ENCODE data around the gene TGFBR3. TPM values are rescaled to one million over a fixed set of nuclear protein-coding genes. Genes with fewer than 3 reads are reported as not detected.

The TGFBR3 gene
- total and polyA plus RNA-seq, 2 of the 8 experiments (the other 6 are each of a cell fraction or from before 2014, with no cell fraction given) = 2.0 to 6.1 TPM

GRCh38 chr1:91633438-91633837, 252.5 kb downstream of the TGFBR3 start:
- POLR2A ChIA-PET (ENCODE audit: partially characterized antibody) = interaction anchor here (0.9 kb wide), 1 partner anchor 18 kb away, joined by 3 read pairs; no protein-coding TSS in a partner anchor
- H3K18ac ChIP-seq (ENCODE audit: extremely low read depth, low read length) = no peak overlapping the region
- H3K4me2 ChIP-seq (ENCODE audit: insufficient read depth in 1 of 2, low read depth in 2 of 2, low read length in 2 of 2) = no peak overlapping the region
- no peak overlapping the region for H3K56ac ChIP-seq (replicated peaks; ENCODE audit: insufficient read length, low read depth, low read length)
- H3K79me2 ChIP-seq (ENCODE audit: control insufficient read depth in 1 of 2, insufficient read depth in 2 of 2, low read length in 2 of 2) = no peaks in the 10 kb centered on the region
- no peaks in the 10 kb centered on the region for H3K27me3 ChIP-seq (replicated peaks in 1 of 4; ENCODE audit: control insufficient read depth in 3 of 4, extremely low read depth in 1 of 4, insufficient read depth in 3 of 4, low read length in 3 of 4)
- no peak overlapping the region for H4K8ac ChIP-seq (ENCODE audit: extremely low read depth, insufficient read depth, low read length)
- TF ChIP-seq HDAC6 (IDR thresholded peaks at IDR 0.05; ENCODE audit: low read depth, low read length) (no peak), SP4 (IDR thresholded peaks at IDR 0.05; ENCODE audit: low read length) (no peak), SRF (IDR thresholded peaks at IDR 0.05; ENCODE audit: low read depth, low read length) (peak; percentile 91), CHD1 (IDR thresholded peaks at IDR 0.05; ENCODE audit: low read depth, low read length) (no peak)
- H2BK12ac ChIP-seq (ENCODE audit: low read depth, low read length) = no peak overlapping the region
- WGBS, 2 experiments (ENCODE audit: extremely low coverage in 1 of 2, insufficient coverage in 1 of 2, insufficient read length in 1 of 2, insufficient replicate concordance in 2 of 2, low coverage in 1 of 2, low lambda C conversion rate in 2 of 2, missing lambda C conversion rate in 1 of 2) = 84% methylated on average over 3 of the region's 3 CpGs; no CpG with 5 or more reads in 1 of the 2 experiments
- no peak overlapping the region for H3K4ac ChIP-seq (replicated peaks; ENCODE audit: insufficient read length, low read depth, low read length)
- FAIRE-seq (peak; percentile 48), DNase-seq (ENCODE audit: low read depth in 1 of 2, low spot score in 2 of 2) (peak in 1 of 2 experiments; percentile 24)
- H3K36me3 ChIP-seq (ENCODE audit: control insufficient read depth in 2 of 4, insufficient read depth in 4 of 4, low read length in 3 of 4) = no peaks in the 10 kb centered on the region
- no peaks in the 10 kb centered on the region for H4K20me1 ChIP-seq (replicated peaks in 1 of 2; ENCODE audit: control insufficient read depth in 1 of 2, insufficient read depth in 2 of 2, low read length in 2 of 2)
- H3K4me3 ChIP-seq (ENCODE audit: extremely low read depth in 1 of 4, insufficient read depth in 2 of 4, low read depth in 3 of 4, low read length in 4 of 4) = no peak overlapping the region
- no peak overlapping the region for H2BK20ac ChIP-seq (ENCODE audit: low read length)
- H2BK120ac ChIP-seq (replicated peaks; ENCODE audit: low read depth, low read length) = no peak overlapping the region
- H3K14ac ChIP-seq (ENCODE audit: insufficient read length) = no peak overlapping the region
- peaks cover 0 to 10% (median 1%) of the 10 kb centered on the region in 4 experiments; a peak in 2 of 7 replicates for H3K4me1 ChIP-seq (replicated peaks in 1 of 4; ENCODE audit: control insufficient read depth in 3 of 4, insufficient read depth in 4 of 4, low read length in 3 of 4)
- no peak overlapping the region for H3K23ac ChIP-seq (ENCODE audit: insufficient read length)
- H3K9me3 ChIP-seq (ENCODE audit: insufficient read depth in 2 of 2, low read depth in 1 of 2, low read length in 1 of 2) = no peaks in the 10 kb centered on the region
- H3K9ac ChIP-seq (replicated peaks in 1 of 4; ENCODE audit: extremely low read depth in 1 of 4, low read depth in 3 of 4, low read length in 3 of 4) = no peak overlapping the region
- H4K5ac ChIP-seq (ENCODE audit: insufficient read length, low read depth, low read length) = no peak overlapping the region
- no peak overlapping the region for H2BK15ac ChIP-seq (ENCODE audit: low read length)
- no peak overlapping the region for H2AFZ ChIP-seq (ENCODE audit: low read length)
- H2AK5ac ChIP-seq (ENCODE audit: low read depth, low read length) = no peak overlapping the region
- H2BK5ac ChIP-seq (ENCODE audit: low read depth, low read length) = no peak overlapping the region
- CTCF ChIA-PET (ENCODE audit: partially characterized antibody) = no interaction called here
- H3K79me1 ChIP-seq (ENCODE audit: low read depth, low read length) = no peaks in the 10 kb centered on the region
- H3K23me2 ChIP-seq (ENCODE audit: low read depth, low read length) = no peaks in the 10 kb centered on the region
- no peak overlapping the region for H3K27ac ChIP-seq (ENCODE audit: low read depth, low read length)
- H4K91ac ChIP-seq (replicated peaks; ENCODE audit: insufficient read length, low read length) = no peak overlapping the region

Measured in H1 (cell line).